ENCODE data around the gene FGF12. TPM values are rescaled to one million over a fixed set of nuclear protein-coding genes. Genes with fewer than 3 reads are reported as not detected.

Gene FGF12
- total RNA-seq, 1 donor from 2014 or later = 3.9 TPM

- no peaks in the 10 kb centered on the region for H3K4me1 ChIP-seq
- H3K4me3 ChIP-seq = no peak overlapping the region
- intact Hi-C loops (cut with DNase I) = no loop called here
- DNase-seq (no peak), ATAC-seq (no peak)
- H3K27ac ChIP-seq = no peak overlapping the region
- no peaks in the 10 kb centered on the region for H3K9me3 ChIP-seq
- no peaks in the 10 kb centered on the region for H3K36me3 ChIP-seq
- no peaks in the 10 kb centered on the region for H3K27me3 ChIP-seq (ENCODE audit: low read depth)
- TF ChIP-seq CTCF (IDR thresholded peaks at IDR 0.05) = no peak
Observed at GRCh38 chr3:192573240-192573639, 154.1 kb downstream of the FGF12 start.

- H3K27ac ChIP-seq = no peak overlapping the region
- intact Hi-C loops (cut with DNase I) = no loop called here
- ATAC-seq = peak; percentile 59 to 74
- peak; percentile 42 for DNase-seq
- no peaks in the 10 kb centered on the region for H3K4me1 ChIP-seq
- no peak for TF ChIP-seq CTCF (IDR thresholded peaks at IDR 0.05)
- H3K36me3 ChIP-seq = no peaks in the 10 kb centered on the region
- peak overlapping the region; percentile 29 for H3K4me3 ChIP-seq
- H3K9me3 ChIP-seq = no peaks in the 10 kb centered on the region
- no peaks in the 10 kb centered on the region for H3K27me3 ChIP-seq (ENCODE audit: low read depth)
Observed at GRCh38 chr3:192570821-192571791, 156.2 kb downstream of the FGF12 start.

- DNase-seq = no peak
- no peaks in the 10 kb centered on the region for H3K9me3 ChIP-seq
- ATAC-seq = no peak
- no peak overlapping the region for H3K4me3 ChIP-seq
- no peaks in the 10 kb centered on the region for H3K4me1 ChIP-seq
- intact Hi-C loops (cut with DNase I) = no loop called here
- no peaks in the 10 kb centered on the region for H3K27me3 ChIP-seq (ENCODE audit: low read depth)
- TF ChIP-seq CTCF (IDR thresholded peaks at IDR 0.05) = no peak
- no peak overlapping the region for H3K27ac ChIP-seq
- H3K36me3 ChIP-seq = no peaks in the 10 kb centered on the region
Observed at GRCh38 chr3:192570315-192570714, 157.0 kb downstream of the FGF12 start.

- Histone ChIP-seq H3K9me3 (no peaks in the 10 kb centered on the region), H3K27ac (no peak overlapping the region), H3K4me3 (no peak overlapping the region), H3K27me3 (ENCODE audit: low read depth) (no peaks in the 10 kb centered on the region), H3K4me1 (no peaks in the 10 kb centered on the region), H3K36me3 (no peaks in the 10 kb centered on the region)
- intact Hi-C loops (cut with DNase I) = no loop called here
- TF ChIP-seq CTCF (IDR thresholded peaks at IDR 0.05) = peak; percentile 68
- ATAC-seq (peak; percentile 85 to 89), DNase-seq (peak; percentile 60)
Observed at GRCh38 chr3:192566706-192567290, 160.5 kb downstream of the FGF12 start.

GRCh38 chr3:192564611-192565010 is 162.7 kb downstream of the FGF12 start:
- no peak overlapping the region for H3K27ac ChIP-seq
- H3K36me3 ChIP-seq = no peaks in the 10 kb centered on the region
- DNase-seq (no peak), ATAC-seq (no peak)
- TF ChIP-seq CTCF (IDR thresholded peaks at IDR 0.05) = no peak
- no peaks in the 10 kb centered on the region for H3K9me3 ChIP-seq
- H3K27me3 ChIP-seq (ENCODE audit: low read depth) = no peaks in the 10 kb centered on the region
- H3K4me3 ChIP-seq = no peak overlapping the region
- no peaks in the 10 kb centered on the region for H3K4me1 ChIP-seq
- intact Hi-C loops (cut with DNase I) = no loop called here
